Measurements from ENCODE around the gene B3GAT3.
"Not testable (repeated sequence)": the region's sequence is repeated elsewhere in the genome, so short reads cannot be mapped to it uniquely, and the experiment has no call there.

The B3GAT3 gene

GRCh38 chr11:62621567-62622470 is at the start of gene B3GAT3:
B3GAT3 (minus strand) TSS chr11:62621986; CDS start chr11:62621947, 39 bp downstream.
- in situ Hi-C loops (cut with MboI; ENCODE audit: low pct_unique_long_range_greater_than_20kb, low sequenced_read_pairs) = no loop called here
- DNase-seq = peak; percentile 97

GRCh38 chr11:62671236-62671607 is 49.4 kb upstream of the B3GAT3 start:
- in situ Hi-C loops (cut with MboI; ENCODE audit: low pct_unique_long_range_greater_than_20kb, low sequenced_read_pairs) = no loop called here
- no peak for DNase-seq

GRCh38 chr11:62669420-62670161 is 47.8 kb upstream of the B3GAT3 start:
- in situ Hi-C loops (cut with MboI; ENCODE audit: low pct_unique_long_range_greater_than_20kb, low sequenced_read_pairs) = no loop called here
- no peak for DNase-seq

- in situ Hi-C loops (cut with MboI; ENCODE audit: low pct_unique_long_range_greater_than_20kb, low sequenced_read_pairs) = no loop called here
Observed at GRCh38 chr11:62667460-62667859, 45.7 kb upstream of the B3GAT3 start.

GRCh38 chr11:62666259-62666926 is 44.6 kb upstream of the B3GAT3 start:
- DNase-seq = no peak
- in situ Hi-C loops (cut with MboI; ENCODE audit: low pct_unique_long_range_greater_than_20kb, low sequenced_read_pairs) = no loop called here

More at GRCh38 chr11:62667460-62667859, 45.7 kb upstream of the B3GAT3 start:
- DNase-seq = no peak

GRCh38 chr11:62665599-62666258 is 43.9 kb upstream of the B3GAT3 start:
- DNase-seq = peak; percentile 38
- in situ Hi-C loops (cut with MboI; ENCODE audit: low pct_unique_long_range_greater_than_20kb, low sequenced_read_pairs) = no loop called here

DNA sequence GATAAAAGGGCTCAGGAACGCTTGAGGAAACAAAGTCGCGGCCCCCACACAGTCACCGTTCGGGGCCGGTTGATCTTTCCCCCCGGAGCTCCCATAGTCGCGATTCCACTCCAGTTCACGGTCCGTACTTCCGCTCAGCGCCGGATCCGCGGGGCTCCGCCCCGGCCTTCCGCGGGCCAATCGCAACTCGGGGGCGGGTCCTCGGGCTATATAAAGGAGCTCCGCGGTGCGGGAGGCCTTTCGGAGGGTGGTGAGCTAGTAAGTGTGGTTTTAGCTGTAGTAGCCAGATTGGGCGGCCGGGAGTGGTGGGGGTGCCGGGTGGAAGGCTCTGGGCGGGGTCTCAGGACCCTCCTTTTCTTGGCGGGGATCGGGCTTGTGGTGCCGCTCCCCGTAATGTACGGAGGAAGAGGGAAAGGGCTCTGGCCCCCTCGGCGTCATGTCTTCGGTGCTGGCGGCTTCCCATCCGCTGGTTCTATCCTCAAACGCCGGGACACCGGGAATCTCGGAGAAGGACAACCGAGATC is 43.4 kb upstream of the B3GAT3 start, which contains the start of the genes C11orf98 and CSKMT:
C11orf98 (minus strand) TSS at position 136 of the 524 bp plus-strand sequence; CDS start at position 95, 41 bp downstream.
CSKMT (plus strand) TSS at position 238 of the 524 bp plus-strand sequence. CDS start 568 bp downstream, outside the sequence.
- in situ Hi-C loops (cut with MboI; ENCODE audit: low pct_unique_long_range_greater_than_20kb, low sequenced_read_pairs) = no loop called here
- DNase-seq = peak; percentile 95

- in situ Hi-C loops (cut with MboI; ENCODE audit: low pct_unique_long_range_greater_than_20kb, low sequenced_read_pairs) = no loop called here
- DNase-seq = no peak
Observed at GRCh38 chr11:62664405-62665074, 42.8 kb upstream of the B3GAT3 start.

DNA sequence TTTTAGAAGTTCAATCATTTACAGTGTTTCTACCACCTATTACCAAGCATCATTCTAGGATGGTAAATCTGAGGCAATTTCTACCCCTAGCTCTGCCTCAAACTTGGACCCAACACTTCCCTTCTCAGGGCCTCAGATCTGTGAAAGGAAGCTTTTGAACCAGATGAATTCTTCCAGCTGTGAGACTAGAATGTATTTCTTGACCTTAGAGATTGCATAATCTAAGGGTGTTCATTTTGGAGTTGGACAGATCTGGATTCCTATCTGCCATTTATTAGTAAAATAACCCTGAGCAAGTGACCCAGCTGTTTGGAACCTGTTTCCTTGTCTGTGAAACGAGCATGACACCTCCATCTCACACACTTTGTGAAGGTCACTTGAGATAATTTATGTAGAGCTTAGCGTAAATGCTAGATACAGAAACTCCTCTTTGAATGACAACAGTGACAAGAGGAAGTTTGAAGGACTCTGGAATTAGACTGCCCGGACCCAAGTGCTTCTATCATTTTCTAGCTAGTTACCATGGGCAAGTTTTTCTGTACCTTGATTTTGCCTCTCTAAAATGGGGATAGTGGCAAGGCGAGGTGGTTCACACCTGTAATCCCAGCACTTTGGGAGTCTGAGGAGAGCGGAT is 35.1 kb upstream of the B3GAT3 start:
- in situ Hi-C loops (cut with MboI; ENCODE audit: low pct_unique_long_range_greater_than_20kb, low sequenced_read_pairs) = no loop called here
- no peak for DNase-seq

- no peak for DNase-seq
- in situ Hi-C loops (cut with MboI; ENCODE audit: low pct_unique_long_range_greater_than_20kb, low sequenced_read_pairs) = no loop called here
Observed at GRCh38 chr11:62654297-62654696, 32.5 kb upstream of the B3GAT3 start.

DNA sequence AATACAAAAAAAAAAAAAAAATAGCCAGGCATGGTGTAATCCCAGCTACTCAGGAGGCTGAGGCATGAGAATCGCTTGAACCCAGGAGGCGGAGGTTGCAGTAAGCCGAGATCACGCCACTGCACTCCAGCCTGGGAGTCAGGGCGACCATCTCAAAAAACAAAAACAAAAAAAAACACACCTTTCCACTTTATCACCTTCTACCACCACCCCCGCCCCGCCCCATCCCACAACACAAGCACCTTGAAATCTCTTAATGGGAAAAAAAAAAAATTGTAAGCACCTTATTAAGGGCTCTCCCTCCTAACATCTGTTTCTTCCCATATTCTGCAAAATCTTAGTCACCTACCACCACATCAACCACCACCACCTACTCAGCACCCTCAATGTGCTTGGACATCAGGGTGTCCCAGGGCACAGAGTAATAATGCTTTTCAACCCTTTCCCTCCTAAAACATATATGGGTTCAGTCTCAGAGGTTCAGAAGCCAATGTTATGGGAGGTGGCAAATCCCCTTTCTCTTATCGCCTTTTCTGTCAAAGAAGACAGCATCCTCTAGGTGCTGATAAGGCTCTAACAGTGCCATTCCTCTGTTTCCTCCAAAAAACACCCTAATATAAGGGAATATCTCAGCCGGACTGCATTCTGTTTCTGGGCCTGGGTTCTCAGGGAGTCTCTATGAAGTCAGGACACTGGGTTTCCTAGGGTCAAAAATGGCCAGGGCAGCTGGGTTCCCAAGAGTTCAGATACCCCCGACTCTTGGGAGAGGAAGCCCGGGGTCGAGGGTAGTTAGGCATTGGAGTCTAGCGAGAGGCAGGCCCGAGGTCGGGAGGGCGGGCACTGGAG is 30.6 kb upstream of the B3GAT3 start:
- in situ Hi-C loops (cut with MboI; ENCODE audit: low pct_unique_long_range_greater_than_20kb, low sequenced_read_pairs) = no loop called here
- DNase-seq = no peak

GRCh38 chr11:62650283-62650682 is 28.5 kb upstream of the B3GAT3 start:
- in situ Hi-C loops (cut with MboI; ENCODE audit: low pct_unique_long_range_greater_than_20kb, low sequenced_read_pairs); DNase-seq: not testable (repeated sequence)

DNA sequence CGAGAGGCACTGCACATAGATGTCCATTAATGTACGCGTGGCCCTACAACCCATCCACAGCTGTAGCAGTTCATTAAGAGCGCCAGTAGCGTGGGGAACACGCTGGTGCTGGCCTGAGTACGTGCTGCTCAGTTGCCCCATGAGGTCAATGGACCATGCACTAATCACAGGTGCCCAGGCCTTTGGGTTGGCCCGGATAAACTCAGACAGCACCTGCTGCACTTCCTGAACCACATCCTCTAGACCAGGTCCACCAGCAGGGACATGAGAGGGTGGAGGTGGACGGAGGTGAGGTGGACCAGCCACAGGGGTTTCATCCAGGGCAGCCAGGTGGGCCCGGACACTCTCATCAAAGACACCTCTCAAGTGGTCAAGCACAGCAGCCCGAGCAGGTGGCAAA is 27.7 kb upstream of the B3GAT3 start:
- in situ Hi-C loops (cut with MboI; ENCODE audit: low pct_unique_long_range_greater_than_20kb, low sequenced_read_pairs) = no loop called here
- DNase-seq = no peak

GRCh38 chr11:62648967-62649364 is 27.2 kb upstream of the B3GAT3 start:
- no peak for DNase-seq
- in situ Hi-C loops (cut with MboI; ENCODE audit: low pct_unique_long_range_greater_than_20kb, low sequenced_read_pairs) = no loop called here

- in situ Hi-C loops (cut with MboI; ENCODE audit: low pct_unique_long_range_greater_than_20kb, low sequenced_read_pairs) = no loop called here
- DNase-seq = no peak
Observed at GRCh38 chr11:62648185-62648966, 26.6 kb upstream of the B3GAT3 start.

DNA sequence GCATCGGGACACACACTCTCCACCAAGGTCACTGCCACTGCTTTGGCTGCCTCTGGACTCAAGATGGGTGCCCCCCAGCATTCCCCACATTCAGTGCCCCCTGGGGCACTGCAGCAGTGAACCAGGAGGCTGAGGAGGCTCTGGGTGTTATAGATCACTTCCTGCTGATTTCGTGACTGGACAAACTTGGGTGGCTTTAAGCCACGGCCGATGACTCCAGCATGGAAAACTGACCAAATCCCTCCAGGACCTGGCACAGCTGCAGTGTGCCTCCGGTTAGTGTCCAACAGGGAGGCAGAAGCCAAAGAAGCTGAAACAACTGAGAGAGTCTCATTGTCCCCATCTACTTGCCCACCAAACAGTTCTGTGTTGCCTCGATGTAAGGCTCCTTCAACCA is 25.8 kb upstream of the B3GAT3 start:
- in situ Hi-C loops (cut with MboI; ENCODE audit: low pct_unique_long_range_greater_than_20kb, low sequenced_read_pairs) = no loop called here
- DNase-seq = no peak

All from KBM-7 (cell line).